Measurements from ENCODE around the gene LRRD1.
"Not testable (repeated sequence)": the region's sequence is repeated elsewhere in the genome, so short reads cannot be mapped to it uniquely, and the experiment has no call there.

Gene LRRD1

DNA sequence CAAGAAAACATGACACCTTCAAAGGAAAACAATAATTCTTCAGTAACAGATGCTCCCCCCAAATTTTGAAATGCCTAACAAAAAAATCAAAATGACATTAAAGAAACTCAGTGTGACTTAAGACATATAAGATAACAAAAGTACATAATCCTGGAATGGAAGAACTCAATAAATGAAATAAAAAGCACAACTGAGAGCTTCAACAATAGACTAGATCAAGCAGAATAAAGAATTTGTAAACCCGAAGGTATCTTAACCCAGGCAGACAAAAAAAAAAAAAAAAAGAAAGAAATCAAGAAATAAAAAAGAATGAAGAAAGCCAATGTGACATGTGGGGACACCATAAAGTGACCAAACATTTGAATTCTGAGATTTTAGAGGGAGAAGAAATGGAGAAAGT lies 27.7 kb upstream of the LRRD1 start:
- no peak for DNase-seq (ENCODE audit: extremely low spot score)
- no peak for TF ChIP-seq FOXK2 (IDR thresholded peaks at IDR 0.05)
- no peak for TF ChIP-seq SUZ12 (IDR thresholded peaks at IDR 0.05)
- TF ChIP-seq L3MBTL2 (conservative IDR thresholded peaks at IDR 0.05) = no peak
- TF ChIP-seq FOXM1 (IDR thresholded peaks at IDR 0.05; ENCODE audit: borderline replicate concordance) = no peak
- no peak for TF ChIP-seq ZNF384 (IDR thresholded peaks at IDR 0.05)
- TF ChIP-seq CTBP1 (IDR thresholded peaks at IDR 0.05; ENCODE audit: borderline replicate concordance) = no peak
- no peak for TF ChIP-seq SP1 (IDR thresholded peaks at IDR 0.05)
- no peak for TF ChIP-seq HDGF (IDR thresholded peaks at IDR 0.05; ENCODE audit: borderline replicate concordance)
- TF ChIP-seq, protein P1, sequence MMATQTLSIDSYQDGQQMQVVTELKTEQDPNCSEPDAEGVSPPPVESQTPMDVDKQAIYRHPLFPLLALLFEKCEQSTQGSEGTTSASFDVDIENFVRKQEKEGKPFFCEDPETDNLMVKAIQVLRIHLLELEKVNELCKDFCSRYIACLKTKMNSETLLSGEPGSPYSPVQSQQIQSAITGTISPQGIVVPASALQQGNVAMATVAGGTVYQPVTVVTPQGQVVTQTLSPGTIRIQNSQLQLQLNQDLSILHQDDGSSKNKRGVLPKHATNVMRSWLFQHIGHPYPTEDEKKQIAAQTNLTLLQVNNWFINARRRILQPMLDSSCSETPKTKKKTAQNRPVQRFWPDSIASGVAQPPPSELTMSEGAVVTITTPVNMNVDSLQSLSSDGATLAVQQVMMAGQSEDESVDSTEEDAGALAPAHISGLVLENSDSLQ (IDR thresholded peaks at IDR 0.05) = no peak
- no peak for TF ChIP-seq ARNT (IDR thresholded peaks at IDR 0.05)
- no peak for TF ChIP-seq FOXA1 (IDR thresholded peaks at IDR 0.05)
- TF ChIP-seq BHLHE40 (IDR thresholded peaks at IDR 0.05; ENCODE audit: borderline replicate concordance) = no peak
- ChIA-PET POLR2A (interaction anchor here (0.6 kb wide), 1 partner anchor 74 kb away, joined by 3 read pairs; no protein-coding TSS in a partner anchor), CTCF (no interaction called here)

DNA sequence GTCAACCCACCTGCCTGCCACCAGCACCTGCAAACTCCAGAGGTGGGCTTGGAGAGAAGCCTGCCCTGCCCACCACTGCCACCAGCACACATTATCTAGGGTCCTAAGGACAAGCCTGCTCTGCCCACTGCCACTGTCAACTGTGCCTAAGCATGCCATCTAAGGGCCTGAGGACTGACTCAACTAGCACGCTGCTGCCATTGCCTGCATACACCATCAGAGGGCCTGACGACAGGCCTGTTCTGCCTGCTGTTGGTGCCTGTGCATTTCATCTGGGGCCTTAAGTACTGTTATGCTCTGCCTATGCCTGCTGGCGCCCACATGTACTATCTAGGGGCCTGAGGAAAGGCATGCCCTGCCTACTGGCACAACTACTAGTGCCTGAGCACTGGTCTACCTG lies 27.0 kb upstream of the LRRD1 start:
- ChIA-PET POLR2A (no interaction called here), CTCF (no interaction called here)
- DNase-seq (ENCODE audit: extremely low spot score) = peak; percentile 4
- TF ChIP-seq ELF4 (IDR thresholded peaks at IDR 0.05) (no peak), SP1 (IDR thresholded peaks at IDR 0.05) (no peak), SUZ12 (IDR thresholded peaks at IDR 0.05) (no peak), CTBP1 (IDR thresholded peaks at IDR 0.05; ENCODE audit: borderline replicate concordance) (no peak), HDGF (IDR thresholded peaks at IDR 0.05; ENCODE audit: borderline replicate concordance) (no peak), L3MBTL2 (conservative IDR thresholded peaks at IDR 0.05) (no peak), FOXK2 (IDR thresholded peaks at IDR 0.05) (no peak), LEF1 (IDR thresholded peaks at IDR 0.05; ENCODE audit: borderline replicate concordance) (no peak), ARNT (IDR thresholded peaks at IDR 0.05) (no peak), TARDBP (IDR thresholded peaks at IDR 0.05) (no peak), FOXA1 (IDR thresholded peaks at IDR 0.05) (no peak), FOXM1 (IDR thresholded peaks at IDR 0.05; ENCODE audit: borderline replicate concordance) (no peak), ZNF384 (IDR thresholded peaks at IDR 0.05) (no peak), BHLHE40 (IDR thresholded peaks at IDR 0.05; ENCODE audit: borderline replicate concordance) (no peak), NFRKB (IDR thresholded peaks at IDR 0.05) (no peak)
- TF ChIP-seq, protein P1 (IDR thresholded peaks at IDR 0.05) = no peak

DNA sequence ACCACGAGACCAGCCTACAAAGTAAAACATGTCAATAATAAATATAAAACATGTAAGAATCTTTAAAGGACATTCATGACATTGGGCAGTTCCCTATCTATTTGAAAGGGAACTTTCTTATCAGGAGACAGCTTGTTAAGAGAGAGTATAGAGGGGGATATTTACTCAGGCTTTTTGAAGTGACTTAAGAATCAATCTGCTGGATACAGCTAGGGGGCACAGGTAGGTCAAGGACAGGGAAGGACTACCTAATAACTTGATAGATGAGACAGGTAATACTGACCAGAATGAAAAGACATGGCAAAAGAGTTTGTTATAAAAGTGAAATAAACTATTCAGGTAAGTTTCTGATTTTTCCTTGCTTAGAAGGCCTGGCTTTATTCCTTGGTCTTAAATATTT lies 21.8 kb upstream of the LRRD1 start:
- TF ChIP-seq, protein P1 (IDR thresholded peaks at IDR 0.05) = no peak
- TF ChIP-seq L3MBTL2 (conservative IDR thresholded peaks at IDR 0.05) (no peak), CTBP1 (IDR thresholded peaks at IDR 0.05; ENCODE audit: borderline replicate concordance) (no peak), BHLHE40 (IDR thresholded peaks at IDR 0.05; ENCODE audit: borderline replicate concordance) (no peak), HDGF (IDR thresholded peaks at IDR 0.05; ENCODE audit: borderline replicate concordance) (no peak), NFRKB (IDR thresholded peaks at IDR 0.05) (no peak), ELF4 (IDR thresholded peaks at IDR 0.05) (no peak), ARNT (IDR thresholded peaks at IDR 0.05) (no peak), ZNF384 (IDR thresholded peaks at IDR 0.05) (no peak), LEF1 (IDR thresholded peaks at IDR 0.05; ENCODE audit: borderline replicate concordance) (no peak), FOXM1 (IDR thresholded peaks at IDR 0.05; ENCODE audit: borderline replicate concordance) (no peak), TARDBP (IDR thresholded peaks at IDR 0.05) (no peak), FOXK2 (IDR thresholded peaks at IDR 0.05) (no peak), SUZ12 (IDR thresholded peaks at IDR 0.05) (no peak)
- ChIA-PET CTCF (interaction anchor here (0.8 kb wide), 1 partner anchor 223 kb away, joined by 3 read pairs; no protein-coding TSS in a partner anchor), POLR2A (no interaction called here)
- no peak for DNase-seq (ENCODE audit: extremely low spot score)

DNA sequence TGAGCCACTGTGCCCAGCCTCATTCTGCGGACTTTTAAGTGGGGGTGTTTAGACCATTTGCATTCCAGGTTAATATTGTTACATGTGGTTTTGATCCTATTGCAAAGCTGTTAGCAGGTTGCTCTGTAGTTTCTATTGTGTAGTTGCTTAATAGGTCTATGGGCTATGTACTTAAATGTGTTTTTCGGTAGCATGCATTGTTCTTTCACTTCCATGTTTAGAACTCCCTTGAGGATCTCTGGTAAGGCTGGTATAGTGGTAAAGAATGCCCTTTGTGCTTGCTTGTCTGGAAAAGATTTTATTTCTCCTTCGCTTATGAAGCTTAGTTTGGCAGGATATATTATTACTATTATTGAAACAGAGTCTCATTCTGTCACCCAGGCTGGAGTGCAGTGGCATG lies 13.4 kb upstream of the LRRD1 start:
- no peak for TF ChIP-seq HDGF (IDR thresholded peaks at IDR 0.05; ENCODE audit: borderline replicate concordance)
- TF ChIP-seq FOXK2 (IDR thresholded peaks at IDR 0.05) = no peak
- TF ChIP-seq SP1 (IDR thresholded peaks at IDR 0.05) = no peak
- TF ChIP-seq FOXA1 (IDR thresholded peaks at IDR 0.05) = no peak
- no peak for TF ChIP-seq SUZ12 (IDR thresholded peaks at IDR 0.05)
- TF ChIP-seq ELF4 (IDR thresholded peaks at IDR 0.05) = no peak
- no peak for TF ChIP-seq LEF1 (IDR thresholded peaks at IDR 0.05; ENCODE audit: borderline replicate concordance)
- CTCF ChIA-PET = no interaction called here

DNA sequence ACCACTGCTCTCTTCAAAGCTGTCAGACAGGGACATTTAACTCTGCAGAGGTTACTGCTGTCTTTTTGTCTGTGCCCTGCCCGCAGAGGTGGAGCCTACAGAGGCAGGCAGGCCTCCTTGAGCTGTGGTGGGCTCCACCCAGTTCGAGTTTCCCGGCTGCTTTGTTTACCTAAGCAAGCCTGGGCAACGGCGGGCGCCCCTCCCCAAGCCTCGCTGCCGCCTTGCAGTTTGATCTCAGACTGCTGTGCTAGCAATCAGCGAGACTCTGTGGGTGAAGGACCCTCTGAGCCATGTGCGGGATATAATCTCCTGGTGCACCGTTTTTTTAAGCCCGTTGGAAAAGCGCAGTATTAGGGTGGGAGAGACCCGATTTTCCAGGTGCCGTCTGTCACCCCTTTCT lies 10.3 kb upstream of the LRRD1 start:
- DNase-seq (ENCODE audit: extremely low spot score); CTCF ChIA-PET; POLR2A ChIA-PET: not testable (repeated sequence)

More for the DNA sequence above, 13.4 kb upstream of the LRRD1 start:
- no peak for DNase-seq (ENCODE audit: extremely low spot score)
- POLR2A ChIA-PET = no interaction called here

DNA sequence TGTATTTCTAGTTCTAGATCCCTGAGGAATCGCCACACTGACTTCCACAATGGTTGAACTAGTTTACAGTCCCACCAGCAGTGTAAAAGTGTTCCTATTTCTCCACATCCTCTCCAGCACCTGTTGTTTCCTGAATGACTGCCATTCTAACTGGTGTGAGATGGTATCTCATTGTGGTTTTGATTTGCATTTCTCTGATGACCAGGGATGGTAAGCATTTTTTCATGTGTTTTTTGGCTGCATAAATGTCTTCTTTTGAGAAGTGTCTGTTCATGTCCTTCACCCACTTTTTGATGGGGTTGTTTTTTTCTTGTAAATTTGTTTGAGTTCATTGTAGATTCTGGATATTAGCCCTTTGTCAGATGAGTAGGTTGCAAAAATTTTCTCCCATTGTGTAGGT lies 5.4 kb upstream of the LRRD1 start:
- POLR2A ChIA-PET; DNase-seq (ENCODE audit: extremely low spot score); CTCF ChIA-PET: not testable (repeated sequence)

DNA sequence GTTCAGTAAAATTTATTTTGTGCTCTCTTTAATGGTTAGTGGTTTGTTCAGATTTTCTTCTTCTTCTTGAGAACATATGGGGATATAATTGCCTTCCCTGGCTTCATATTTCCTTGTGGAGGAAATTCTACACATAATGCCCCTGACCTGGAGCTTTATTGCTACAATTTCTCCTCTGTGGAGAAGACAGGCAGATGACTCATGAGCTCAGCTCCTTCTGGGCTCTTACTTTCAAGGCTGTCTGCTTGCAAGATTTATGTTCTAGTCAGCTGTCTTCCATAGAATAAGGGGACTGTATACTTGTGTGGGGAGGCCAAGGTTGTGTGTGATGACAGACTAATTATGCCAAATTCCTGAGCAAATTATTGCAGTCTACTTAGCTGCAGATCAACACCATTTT lies 1.6 kb downstream of the LRRD1 start:
- TF ChIP-seq NFRKB (IDR thresholded peaks at IDR 0.05) = no peak
- TF ChIP-seq, protein P1 (IDR thresholded peaks at IDR 0.05) = peak; percentile 93
- CTCF ChIA-PET = interaction anchor here (1.0 kb wide), 1 partner anchor 69 kb away, joined by 3 read pairs; the partner anchor contains the start of genes ANKIB1 and KRIT1
- peak; percentile 12 for DNase-seq (ENCODE audit: extremely low spot score)
- POLR2A ChIA-PET = interaction anchor here (0.7 to 0.9 kb wide), 3 partner anchors 42 to 270 kb away, joined by 4 read pairs; partner anchors contain the start of genes ANKIB1, GATAD1 and KRIT1

DNA sequence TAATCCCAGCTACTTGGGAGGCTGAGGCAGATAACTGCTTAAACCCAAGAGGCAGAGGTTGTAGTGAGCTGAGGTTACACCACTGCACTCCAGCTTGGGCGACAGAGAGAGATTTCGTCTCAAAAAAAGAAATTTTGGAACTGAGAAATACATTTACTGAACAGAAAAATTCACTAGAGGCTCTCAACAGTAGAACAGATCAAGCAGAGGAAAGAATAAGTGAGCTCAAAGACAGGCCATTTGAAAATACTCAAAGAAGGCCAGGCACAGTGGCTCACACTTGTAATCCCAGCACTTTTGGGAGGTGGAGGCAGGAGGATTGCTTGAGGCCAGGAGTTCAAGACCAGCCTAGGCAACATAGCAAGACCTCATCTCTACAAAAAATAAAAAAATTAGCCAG lies 9.4 kb downstream of the LRRD1 start:
- DNase-seq (ENCODE audit: extremely low spot score); CTCF ChIA-PET; POLR2A ChIA-PET: not testable (repeated sequence)

Data from HEK293T (cell line).